Measurements from ENCODE around the gene RBM20.
"Not testable (repeated sequence)": the region's sequence is repeated elsewhere in the genome, so short reads cannot be mapped to it uniquely, and the experiment has no call there.

The RBM20 gene

DNA sequence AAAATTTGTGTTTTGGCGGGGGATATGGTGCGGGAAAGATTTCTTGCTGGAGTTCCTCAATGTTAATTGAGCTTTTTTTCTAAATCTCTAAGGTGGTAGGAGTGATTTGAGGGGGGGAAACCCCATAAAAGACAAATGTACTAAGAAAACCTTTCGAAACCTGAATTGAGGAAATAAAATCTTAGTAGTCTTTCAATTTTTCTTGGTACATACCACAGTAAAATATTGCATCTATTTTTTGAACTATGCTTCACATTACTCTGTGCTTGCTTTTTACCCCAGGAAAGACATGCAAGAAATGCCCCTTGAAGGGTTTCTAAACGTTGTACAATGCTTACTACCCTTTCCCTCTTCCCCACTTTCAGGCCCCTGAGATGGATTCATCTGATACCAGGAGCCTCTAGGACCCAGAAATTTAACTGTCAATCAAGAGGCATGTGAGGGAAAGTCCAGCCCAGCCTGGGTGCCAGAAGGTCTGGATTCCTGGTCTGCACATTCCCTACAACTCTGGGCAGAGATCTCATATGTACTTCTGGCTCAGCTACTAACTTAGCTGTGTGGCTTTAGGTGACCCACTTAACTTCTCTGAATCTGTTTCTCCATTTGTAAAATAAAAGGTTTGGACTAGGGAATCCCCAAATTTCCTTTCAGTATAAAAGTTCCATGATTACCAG is 221.8 kb downstream of the RBM20 start:
- FAIRE-seq (no peak), DNase-seq (ENCODE audit: low spot score) (no peak)

DNA sequence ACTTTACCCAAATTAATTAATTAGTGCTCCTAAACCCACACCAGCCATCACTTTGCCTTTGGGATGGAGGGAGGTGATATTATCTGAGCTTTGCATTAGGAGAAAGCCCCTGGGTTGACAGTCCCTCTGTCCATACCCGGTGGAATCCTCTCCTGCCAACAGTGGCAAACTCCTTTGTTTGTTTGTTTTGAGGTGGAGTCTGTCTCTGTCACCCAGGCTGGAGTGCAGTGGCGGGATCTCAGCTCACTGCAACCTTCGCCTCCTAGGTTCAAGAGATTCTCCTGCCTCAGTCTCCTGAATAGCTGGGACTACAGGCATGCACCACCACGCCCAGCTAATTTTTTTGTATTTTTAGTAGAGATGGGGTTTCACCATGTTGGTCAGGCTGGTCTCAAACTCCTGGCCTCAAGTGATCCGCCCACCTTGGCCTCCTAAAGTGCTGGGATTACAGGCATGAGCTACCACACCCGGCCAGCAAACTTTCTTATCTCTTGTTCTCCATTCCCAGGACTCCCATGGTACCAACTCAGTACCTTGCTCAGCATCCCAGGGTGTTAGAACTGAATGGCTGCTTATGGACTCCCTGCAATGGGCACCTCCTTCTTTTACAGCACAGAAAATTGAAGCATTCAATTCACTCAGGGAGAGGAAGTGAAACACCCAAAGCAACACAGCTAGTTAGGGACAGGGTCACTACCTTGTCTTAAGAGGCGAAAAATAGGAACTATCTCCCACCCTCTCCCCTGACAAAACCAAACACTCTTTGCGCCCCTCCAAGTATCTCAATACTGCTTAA is 223.1 kb downstream of the RBM20 start:
- DNase-seq (ENCODE audit: low spot score); FAIRE-seq: not testable (repeated sequence)

DNA sequence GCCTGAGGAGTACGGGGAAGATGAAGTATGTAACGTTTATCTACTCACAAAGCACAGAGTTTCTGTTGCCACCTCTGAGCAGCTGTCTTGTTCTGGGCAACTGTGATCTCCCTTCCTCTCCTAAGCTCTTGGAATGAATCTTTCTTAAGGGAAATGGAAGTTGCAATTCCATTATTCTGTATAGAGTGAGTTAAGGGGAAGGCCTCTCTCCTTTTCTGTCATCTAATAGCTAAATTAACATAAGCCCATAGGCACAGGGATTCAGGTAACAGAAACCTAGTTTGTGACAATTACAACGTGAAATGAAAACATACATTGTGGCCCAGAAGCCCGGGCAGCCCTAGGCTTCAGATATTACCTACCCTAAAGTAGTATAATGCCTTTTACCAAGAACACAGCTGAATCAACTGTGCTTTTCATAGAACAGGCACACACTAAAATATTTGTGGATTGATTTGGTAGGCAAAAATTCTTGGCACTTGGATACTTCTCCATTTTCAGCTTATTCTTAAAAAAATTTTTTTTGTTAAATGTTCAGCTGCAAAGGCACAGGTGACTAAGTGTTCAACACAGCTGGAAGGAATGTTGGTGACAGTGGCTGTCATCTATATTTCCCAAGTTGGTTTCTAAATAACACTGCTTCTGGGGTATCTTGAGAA is 223.8 kb downstream of the RBM20 start:
- no peak for DNase-seq (ENCODE audit: low spot score)
- no peak for FAIRE-seq

DNA sequence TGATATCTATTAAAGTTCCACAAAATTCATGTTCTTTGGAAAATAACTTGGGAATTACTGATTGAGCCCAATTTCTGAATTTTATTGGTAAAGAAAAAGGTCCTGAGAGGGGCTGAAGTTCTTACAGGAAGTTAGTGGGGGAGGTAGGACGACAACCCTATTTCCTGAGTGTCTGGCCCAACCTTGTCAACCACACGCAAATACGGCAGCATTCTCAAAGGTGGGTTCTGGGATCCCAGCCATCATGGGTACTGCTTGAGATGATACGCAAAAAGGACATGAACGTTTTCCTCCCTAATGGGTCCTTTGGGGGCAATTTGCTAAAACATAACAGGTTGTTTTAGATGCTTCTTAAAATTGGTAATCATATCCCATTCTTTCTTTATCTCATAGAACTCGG is 224.8 kb downstream of the RBM20 start:
- DNase-seq (ENCODE audit: low spot score) (no peak), FAIRE-seq (no peak)

- FAIRE-seq (no peak), DNase-seq (ENCODE audit: low spot score) (no peak)
Measured at GRCh38 chr10:110870823-110871297, 226.7 kb downstream of the RBM20 start.

GRCh38 chr10:110871298-110872084 is 227.4 kb downstream of the RBM20 start, which contains the start of gene PDCD4:
TSS of gene PDCD4 (plus strand) at chr10:110871928. CDS start at chr10:110876028, 4,100 bp downstream.
- FAIRE-seq (peak; percentile 87), DNase-seq (ENCODE audit: low spot score) (peak; percentile 92)

GRCh38 chr10:110872145-110872983 is 228.2 kb downstream of the RBM20 start:
- FAIRE-seq (no peak), DNase-seq (ENCODE audit: low spot score) (peak; percentile 30)

GRCh38 chr10:110872984-110873923 is 229.1 kb downstream of the RBM20 start:
- FAIRE-seq (peak; percentile 7), DNase-seq (ENCODE audit: low spot score) (no peak)

GRCh38 chr10:110873951-110874350 is 229.8 kb downstream of the RBM20 start:
- no peak for DNase-seq (ENCODE audit: low spot score)
- FAIRE-seq = peak; percentile 17

DNA sequence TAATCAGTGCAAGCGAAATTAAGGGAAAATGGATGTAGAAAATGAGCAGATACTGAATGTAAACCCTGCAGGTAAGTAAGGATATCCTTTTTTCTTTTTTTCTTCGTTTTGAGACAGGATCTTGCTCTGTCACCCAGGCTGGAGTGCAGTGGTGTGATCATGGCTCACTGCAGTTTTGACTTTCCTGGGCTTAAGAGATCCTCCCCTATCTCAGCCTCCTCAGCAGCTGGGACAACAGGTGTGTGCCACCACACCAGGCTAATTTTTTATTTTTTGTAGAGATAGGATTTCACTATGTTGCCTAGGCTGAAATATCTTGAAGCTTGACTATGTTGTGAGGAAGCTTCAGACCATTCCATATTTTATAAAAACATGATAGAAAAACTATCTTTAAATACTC is 231.9 kb downstream of the RBM20 start:
- FAIRE-seq (no peak), DNase-seq (ENCODE audit: low spot score) (no peak)

- FAIRE-seq (no peak), DNase-seq (ENCODE audit: low spot score) (no peak)
Measured at GRCh38 chr10:110876788-110877187, 232.7 kb downstream of the RBM20 start.

DNA sequence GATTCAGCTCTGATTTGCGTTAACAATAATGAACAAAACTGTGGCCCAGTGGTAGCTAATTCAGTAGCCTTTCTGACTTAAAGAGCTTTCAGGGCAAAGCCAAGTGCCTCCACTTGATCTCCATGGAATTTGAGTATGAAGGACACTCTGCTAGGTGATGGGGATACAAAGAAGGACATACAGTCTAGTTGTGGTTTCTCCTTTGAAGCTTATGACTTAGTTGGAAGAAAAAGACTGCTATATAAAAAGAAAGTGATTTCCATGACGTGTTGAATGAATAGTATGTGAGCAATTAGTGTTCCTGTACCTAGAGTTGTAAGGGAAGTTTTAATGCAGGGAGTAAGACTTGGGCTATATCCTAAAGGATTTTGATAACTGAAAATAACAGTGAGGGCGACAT is 235.9 kb downstream of the RBM20 start:
- DNase-seq (ENCODE audit: low spot score) = no peak
- FAIRE-seq = no peak

GRCh38 chr10:110881247-110881646 is 237.1 kb downstream of the RBM20 start:
- no peak for DNase-seq (ENCODE audit: low spot score)
- no peak for FAIRE-seq

DNA sequence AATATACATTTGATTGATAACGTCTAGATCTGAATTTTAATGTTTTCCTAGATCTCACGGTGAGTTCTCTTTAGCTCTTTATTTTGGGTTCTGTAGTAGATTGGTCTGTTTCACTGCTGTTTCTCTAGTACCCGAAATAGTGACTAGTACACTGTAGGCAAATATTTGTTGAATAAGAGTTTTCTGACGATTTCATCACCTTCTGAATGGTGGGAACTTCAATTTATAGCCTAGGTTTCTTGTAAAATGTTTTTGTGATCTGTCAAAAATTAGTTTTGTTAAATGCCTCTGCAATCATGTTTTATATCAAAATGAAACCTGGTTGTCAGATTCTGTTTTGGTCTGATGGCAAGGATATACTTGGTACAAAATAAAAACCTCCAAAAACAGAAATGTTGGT is 237.8 kb downstream of the RBM20 start:
- DNase-seq (ENCODE audit: low spot score) (no peak), FAIRE-seq (no peak)

- no peak for FAIRE-seq
- DNase-seq (ENCODE audit: low spot score) = no peak
Measured at GRCh38 chr10:110883924-110884323, 239.8 kb downstream of the RBM20 start.

DNA sequence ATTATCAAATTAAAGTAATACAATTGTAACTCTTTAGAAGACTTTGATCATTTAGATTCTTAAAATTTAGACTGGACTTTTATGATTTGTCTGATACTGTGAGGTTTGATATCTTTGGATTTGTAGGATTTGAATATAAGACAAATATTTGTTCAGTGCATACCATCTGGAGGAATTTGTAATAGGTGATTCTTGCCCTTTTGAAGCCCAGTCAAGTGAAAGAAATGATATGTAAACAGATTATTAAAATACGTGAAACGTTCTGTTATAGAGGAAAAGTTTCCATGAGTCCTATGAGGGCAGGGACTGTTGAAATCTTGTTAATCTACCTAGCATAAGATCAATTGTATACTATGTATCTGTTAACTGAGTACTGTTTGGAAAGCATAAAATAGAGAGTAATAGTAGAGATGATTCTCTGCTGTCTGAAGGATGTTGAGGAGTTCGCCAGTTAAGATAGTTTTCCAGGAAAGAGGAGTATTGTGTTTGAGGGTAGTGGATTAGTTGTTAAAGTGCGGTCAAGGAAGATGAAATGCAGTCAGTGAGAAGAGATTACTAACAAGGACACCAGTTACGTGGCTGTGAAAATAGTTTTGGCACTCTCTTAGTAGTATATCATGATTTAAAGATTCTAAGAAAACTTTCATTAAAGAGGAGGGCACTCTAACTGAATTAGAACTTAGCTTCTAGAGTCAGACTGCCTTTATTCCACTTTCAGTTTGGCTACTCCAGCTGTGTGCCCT is 242.0 kb downstream of the RBM20 start:
- DNase-seq (ENCODE audit: low spot score) (no peak), FAIRE-seq (no peak)

- no peak for FAIRE-seq
Measured at GRCh38 chr10:110887560-110887959, 243.4 kb downstream of the RBM20 start.

More at GRCh38 chr10:110887560-110887959, 243.4 kb downstream of the RBM20 start:
- DNase-seq (ENCODE audit: low spot score) = no peak

Measured in RCC 7860 (cell line).